ENCODE results near the gene MYBBP1A.

MYBBP1A gene

GRCh38 chr17:4535667-4536258 is 19.4 kb downstream of the MYBBP1A start:
- DNase-seq: no peak

- no peak for DNase-seq
Measured at GRCh38 chr17:4534928-4535666, 20.1 kb downstream of the MYBBP1A start.

GRCh38 chr17:4534515-4534914 is 20.7 kb downstream of the MYBBP1A start:
- DNase-seq: no peak

GRCh38 chr17:4533523-4534504 is 21.4 kb downstream of the MYBBP1A start:
- DNase-seq: no peak

- no peak for DNase-seq
Measured at GRCh38 chr17:4532860-4533522, 22.2 kb downstream of the MYBBP1A start.

GRCh38 chr17:4531988-4532736 is 23.0 kb downstream of the MYBBP1A start:
- DNase-seq: no peak

- DNase-seq: no peak
Measured at GRCh38 chr17:4530799-4531730, 24.1 kb downstream of the MYBBP1A start.

- DNase-seq: no peak
Measured at GRCh38 chr17:4529533-4530152, 25.5 kb downstream of the MYBBP1A start.

GRCh38 chr17:4527566-4528125 is 27.5 kb downstream of the MYBBP1A start:
- DNase-seq: no peak

GRCh38 chr17:4527134-4527533 is 28.1 kb downstream of the MYBBP1A start:
- DNase-seq: no peak

GRCh38 chr17:4525691-4526397 is 29.3 kb downstream of the MYBBP1A start:
- DNase-seq: no peak

GRCh38 chr17:4523946-4524345 is 31.2 kb downstream of the MYBBP1A start:
- no peak for DNase-seq

GRCh38 chr17:4522661-4523060 is 32.5 kb downstream of the MYBBP1A start:
- no peak for DNase-seq

GRCh38 chr17:4520894-4521600 is 34.1 kb downstream of the MYBBP1A start:
- DNase-seq: no peak

GRCh38 chr17:4520060-4520893 is 34.9 kb downstream of the MYBBP1A start:
- DNase-seq: no peak

- no peak for DNase-seq
Measured at GRCh38 chr17:4519361-4519788, 35.8 kb downstream of the MYBBP1A start.

GRCh38 chr17:4518901-4519300 is 36.3 kb downstream of the MYBBP1A start:
- no peak for DNase-seq

GRCh38 chr17:4516735-4517134 is 38.4 kb downstream of the MYBBP1A start:
- DNase-seq: no peak

All from stimulated activated CD4-positive, alpha-beta T cell treated with anti-CD3 and anti-CD28 coated beads, Interleukin-2, amount 100 ng/mL, for 48 hours (primary cell).